GM18519 (cell line): ENCODE results near the gene GGTA1.
"Not testable (repeated sequence)": the region's sequence is repeated elsewhere in the genome, so short reads cannot be mapped to it uniquely, and the experiment has no call there.

Source experiments
- ATAC-seq: cut with Tn5 transposase; IDR thresholded peaks from one replicate; pipeline ENCODE4 v1.9.1; 2021; ENCODE audit warnings: mild to moderate bottlenecking, moderate library complexity; ENCODE audit not compliant: unreplicated experiment, low FRiP score

Gene GGTA1

GRCh38 chr9:121463026-121463807 is 36.4 kb downstream of the GGTA1 start:
- ATAC-seq, result no peak

DNA sequence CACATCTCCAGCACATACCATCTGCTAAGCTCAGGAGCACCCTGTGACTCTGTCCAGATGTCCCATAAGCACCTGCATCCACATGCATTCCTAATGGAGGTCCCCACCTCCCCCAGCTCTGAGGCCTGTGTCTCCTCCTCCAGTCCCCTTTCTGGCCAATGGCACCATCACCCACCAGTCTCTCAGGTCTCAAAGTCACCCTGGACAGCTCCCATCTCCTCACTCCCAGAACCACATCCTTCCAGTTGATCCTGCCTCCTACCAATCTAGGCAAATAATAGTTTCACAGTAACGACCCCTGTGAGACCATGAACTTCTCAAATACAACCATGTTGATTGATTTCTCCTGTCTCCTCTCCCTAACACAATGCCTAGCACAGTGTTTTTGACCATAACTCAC is 40.1 kb downstream of the GGTA1 start:
- ATAC-seq, result no peak

DNA sequence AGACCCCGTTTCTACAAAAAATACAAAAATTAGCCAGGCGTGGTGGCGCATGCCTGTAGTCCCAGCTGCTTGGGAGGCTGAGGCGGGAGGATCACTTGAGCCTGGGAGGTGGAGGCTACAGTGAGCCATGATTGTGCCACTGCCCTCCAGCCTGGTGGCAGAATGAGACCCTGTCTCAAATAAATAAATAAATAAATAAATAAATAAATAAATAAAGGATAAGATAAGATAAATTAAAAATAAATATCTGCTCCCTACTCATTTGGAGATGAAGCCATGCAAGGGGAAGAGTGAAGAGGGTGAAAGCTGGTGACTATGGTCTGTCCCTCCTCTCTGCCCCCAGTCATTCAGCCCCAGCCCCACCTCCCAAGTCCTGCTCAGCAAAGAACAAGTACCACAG is 41.2 kb downstream of the GGTA1 start:
- ATAC-seq, result not testable (repeated sequence)

DNA sequence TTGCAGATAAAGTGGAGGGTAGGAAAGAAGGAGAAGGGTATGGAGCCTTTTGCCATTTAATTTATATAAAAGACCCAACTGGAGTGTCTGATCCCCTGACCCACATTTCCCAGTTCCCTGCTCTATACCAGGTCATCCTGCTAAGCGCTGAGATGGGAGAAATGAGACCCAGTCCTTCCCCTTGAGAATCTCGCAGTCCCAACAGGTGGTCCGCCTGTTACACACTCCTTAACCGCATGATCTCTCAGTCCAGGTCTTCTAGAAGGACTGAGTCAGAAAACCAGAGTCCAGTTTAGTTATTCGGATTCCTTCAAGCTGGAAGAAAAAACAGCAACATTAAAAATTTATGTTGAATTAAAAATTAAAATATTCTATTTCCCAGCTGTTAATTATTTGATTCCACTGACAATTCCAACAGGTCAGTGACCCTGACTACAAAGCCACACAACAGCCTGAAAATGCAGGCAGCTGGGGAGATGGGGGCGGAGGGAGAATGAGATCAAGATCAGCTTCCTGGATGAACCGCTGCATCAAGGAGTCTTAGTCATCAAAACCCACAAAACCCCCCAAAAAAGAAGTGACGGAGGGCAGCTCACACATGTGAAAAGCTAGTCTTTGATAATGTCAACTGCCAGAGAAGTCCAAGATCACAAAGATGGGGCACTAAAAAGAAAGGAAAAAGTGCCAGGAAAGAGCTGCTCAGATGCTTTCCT is 44.0 kb downstream of the GGTA1 start:
- ATAC-seq, result no peak

GRCh38 chr9:121454972-121455371 is 44.7 kb downstream of the GGTA1 start:
- no peak for ATAC-seq

GRCh38 chr9:121453232-121453892 is 46.3 kb downstream of the GGTA1 start:
- ATAC-seq, result no peak

DNA sequence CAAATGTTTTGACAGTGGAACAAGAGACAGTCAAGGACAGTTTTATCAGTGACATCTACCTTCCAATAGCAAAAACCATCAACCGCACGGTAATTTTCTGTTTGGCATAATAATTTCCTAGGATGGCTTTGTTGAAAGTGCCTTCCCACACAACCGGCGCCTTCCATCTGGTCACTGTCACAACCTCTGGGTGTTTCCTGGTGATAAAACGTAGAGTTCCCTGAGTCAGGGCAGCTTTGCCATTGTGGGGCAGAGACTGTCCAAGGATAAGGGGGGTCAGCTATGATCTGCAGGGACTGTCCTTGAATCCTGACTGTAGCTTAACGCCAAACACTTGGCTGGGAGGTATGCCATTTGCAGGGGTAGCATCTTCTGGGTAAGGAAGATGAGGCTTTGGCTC is 47.6 kb downstream of the GGTA1 start:
- no peak for ATAC-seq

- ATAC-seq, result no peak
Observed at GRCh38 chr9:121451586-121451985, 48.1 kb downstream of the GGTA1 start.

GRCh38 chr9:121450241-121450640 is 49.4 kb downstream of the GGTA1 start:
- no peak for ATAC-seq

DNA sequence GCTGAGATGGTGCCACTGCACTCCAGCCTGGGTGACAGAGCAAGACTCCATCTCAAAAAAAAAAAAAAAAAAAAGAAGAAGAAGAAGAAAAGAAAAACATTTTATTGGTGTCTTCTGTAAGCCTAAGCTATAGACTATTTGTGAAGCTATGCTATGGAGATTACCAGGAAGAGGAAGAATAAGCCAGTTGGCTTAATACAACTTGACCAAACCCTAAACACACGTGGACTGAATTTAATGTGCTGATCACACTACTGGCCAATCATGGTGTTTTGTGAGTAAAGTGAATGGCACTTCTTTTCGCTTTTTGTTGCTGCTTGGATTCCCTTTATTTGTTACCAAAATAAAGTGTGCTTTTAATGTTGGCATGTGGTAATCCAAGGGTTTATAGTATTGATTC is 49.9 kb downstream of the GGTA1 start:
- no peak for ATAC-seq

DNA sequence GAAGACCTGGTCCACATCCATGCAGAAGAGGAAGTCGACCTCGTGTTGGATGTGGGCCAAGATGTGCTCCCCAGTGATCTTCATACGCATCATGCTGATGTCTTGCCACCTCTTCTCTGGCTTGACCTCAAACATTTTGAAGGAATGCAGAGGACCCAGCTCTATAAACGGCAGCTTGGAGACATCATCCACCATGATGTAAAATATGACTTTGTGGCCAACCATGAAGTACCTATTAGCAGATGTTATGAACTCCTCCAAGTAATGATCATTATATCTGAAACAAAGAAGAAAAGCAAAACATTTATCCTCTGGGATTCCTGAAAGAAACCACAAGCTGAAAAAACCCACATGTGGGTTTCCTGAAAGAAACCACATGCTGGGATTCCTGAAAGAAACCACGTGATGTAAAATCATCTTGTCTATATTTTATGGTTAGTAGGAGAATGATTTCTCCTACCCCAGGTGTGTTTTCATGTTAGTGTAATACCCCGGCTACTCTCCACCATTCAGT is 52.3 kb downstream of the GGTA1 start:
- no peak for ATAC-seq

- no peak for ATAC-seq
Observed at GRCh38 chr9:121445986-121446385, 53.7 kb downstream of the GGTA1 start.

GRCh38 chr9:121443981-121444380 is 55.7 kb downstream of the GGTA1 start:
- ATAC-seq, result no peak

- no peak for ATAC-seq
Observed at GRCh38 chr9:121441165-121441564, 58.5 kb downstream of the GGTA1 start.

- no peak for ATAC-seq
Observed at GRCh38 chr9:121439711-121440664, 59.7 kb downstream of the GGTA1 start.

DNA sequence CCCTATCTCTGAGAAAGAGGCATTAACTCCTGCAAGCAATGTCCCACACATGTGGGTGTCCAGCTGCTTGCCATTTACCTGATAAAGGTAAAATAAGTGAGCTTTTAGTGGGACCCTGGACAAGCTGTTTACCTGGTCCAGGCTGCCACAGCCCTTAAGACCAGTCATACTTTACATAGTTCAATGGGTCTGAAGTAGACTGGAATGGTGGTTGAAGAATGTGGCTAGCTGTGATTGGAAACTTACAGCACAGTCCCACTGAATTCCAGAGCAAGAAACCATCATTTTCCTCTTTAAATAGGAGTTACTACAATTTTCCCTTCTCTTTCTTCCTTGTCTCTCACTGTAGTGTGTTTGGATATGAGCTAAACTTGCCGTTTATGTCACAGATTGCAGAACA is 60.6 kb downstream of the GGTA1 start:
- ATAC-seq, result no peak

GRCh38 chr9:121437891-121438290 is 61.8 kb downstream of the GGTA1 start:
- ATAC-seq, result no peak

- not testable (repeated sequence) for ATAC-seq
Observed at GRCh38 chr9:121437046-121437445, 62.6 kb downstream of the GGTA1 start.

DNA sequence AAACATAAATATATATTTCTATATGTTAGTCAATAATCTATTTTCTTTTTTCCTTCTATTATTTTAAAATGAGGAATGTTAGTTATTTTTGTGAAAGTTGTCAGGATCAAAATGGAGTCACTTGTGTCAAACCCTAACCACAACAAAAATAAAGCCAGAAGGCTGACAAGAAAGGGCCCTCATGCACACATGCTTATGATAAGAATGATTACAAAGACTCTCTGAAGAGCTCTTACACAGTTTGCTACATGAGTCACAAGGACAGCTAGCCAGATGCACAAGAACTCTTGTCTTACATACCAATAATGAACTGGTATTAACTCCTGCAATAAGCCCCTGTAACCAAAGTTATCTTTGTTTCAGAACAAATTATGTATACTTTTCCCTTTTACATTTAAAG is 64.7 kb downstream of the GGTA1 start:
- no peak for ATAC-seq

- no peak for ATAC-seq
Observed at GRCh38 chr9:121427899-121428298, 71.7 kb downstream of the GGTA1 start.
